HUES6 (cell line): Measurements from ENCODE around the gene GLOD4.
A peak's percentile ranks its signal among the peaks of the same experiment; 100 is the strongest.
"Not testable (repeated sequence)": the region's sequence is repeated elsewhere in the genome, so short reads cannot be mapped to it uniquely, and the experiment has no call there.

Source experiments
- H3K27ac ChIP-seq: 2 replicates; pipeline ENCODE4 v1.7.0; 2013; ENCODE audit warnings: low read depth, mild to moderate bottlenecking, low read length, inconsistent platforms
- H3K27me3 ChIP-seq: 2 replicates; pipeline ENCODE4 v1.6.1; 2013; ENCODE audit warnings: low read length; ENCODE audit not compliant: control insufficient read depth, insufficient read depth
- H3K36me3 ChIP-seq: 2 replicates; pipeline ENCODE4 v1.6.1; 2013; ENCODE audit warnings: low read length; ENCODE audit not compliant: control insufficient read depth, insufficient read depth
- H3K4me1 ChIP-seq: 2 replicates; pipeline ENCODE4 v1.6.1; 2013; ENCODE audit warnings: low read length; ENCODE audit not compliant: control insufficient read depth, insufficient read depth
- H3K4me3 ChIP-seq: 2 replicates; pipeline ENCODE4 v1.5.1; 2013; ENCODE audit warnings: low read depth, low read length
- H3K9ac ChIP-seq: one replicate; pipeline ENCODE4 v1.6.1; 2013; ENCODE audit warnings: mild to moderate bottlenecking, low read length
- H3K9me3 ChIP-seq: 2 replicates; pipeline ENCODE4 v1.6.1; 2013; ENCODE audit warnings: low read depth, low read length; ENCODE audit not compliant: control insufficient read depth, insufficient read depth

The GLOD4 gene

GRCh38 chr17:781805-782731, at the start of gene GLOD4, which contains the start of gene MRM3:
Gene GLOD4, minus strand, starts transcription at chr17:782280. Its CDS starts 25 bp downstream, at chr17:782255.
Gene MRM3, plus strand, starts transcription at chr17:782353. Its CDS starts 26 bp downstream, at chr17:782379.
- Histone ChIP-seq H3K27ac (peak within 1 kb of the TSS; percentile 96), H3K27me3 (no peaks in the 10 kb centered on the region), H3K9ac (peak within 1 kb of the TSS; percentile 97), H3K36me3 (peaks cover 32% of the 10 kb centered on the region), H3K4me3 (peak within 1 kb of the TSS; percentile 92), H3K4me1 (0 out of 2 replicates have a peak, but pooled peaks cover 3% of the 10 kb centered on the region), H3K9me3 (no peaks in the 10 kb centered on the region)

- H3K9ac ChIP-seq = no peak overlapping the region
- H3K27me3 ChIP-seq = no peaks in the 10 kb centered on the region
- peaks cover 5% of the 10 kb centered on the region for H3K36me3 ChIP-seq
- H3K9me3 ChIP-seq = peaks cover 7% of the 10 kb centered on the region; the same call in 1 of the 2 replicates
- no peak overlapping the region for H3K27ac ChIP-seq
- H3K4me3 ChIP-seq = no peak overlapping the region
- H3K4me1 ChIP-seq = peaks cover 4% of the 10 kb centered on the region; the same call in 1 of the 2 replicates
Measured at GRCh38 chr17:830950-831349, 48.9 kb upstream of the GLOD4 start.

GRCh38 chr17:830381-830780, 48.3 kb upstream of the GLOD4 start:
- Histone ChIP-seq H3K9me3 (peaks cover 7% of the 10 kb centered on the region; the same call in 1 of the 2 replicates), H3K4me1 (peaks cover 3% of the 10 kb centered on the region; the same call in 1 of the 2 replicates), H3K9ac (no peak overlapping the region), H3K36me3 (peaks cover 11% of the 10 kb centered on the region), H3K27me3 (no peaks in the 10 kb centered on the region), H3K4me3 (no peak overlapping the region), H3K27ac (no peak overlapping the region)

- H3K36me3 ChIP-seq = peaks cover 18% of the 10 kb centered on the region
- H3K27ac ChIP-seq, H3K27me3 ChIP-seq, H3K9ac ChIP-seq, H3K4me3 ChIP-seq, H3K9me3 ChIP-seq, H3K4me1 ChIP-seq: not testable (repeated sequence)
Measured at GRCh38 chr17:829614-830013, 47.5 kb upstream of the GLOD4 start.

GRCh38 chr17:828761-829160, 46.7 kb upstream of the GLOD4 start:
- Histone ChIP-seq H3K9ac (no peak overlapping the region), H3K36me3 (peaks cover 21% of the 10 kb centered on the region), H3K4me1 (no peaks in the 10 kb centered on the region), H3K4me3 (no peak overlapping the region), H3K9me3 (peaks cover 7% of the 10 kb centered on the region; the same call in 1 of the 2 replicates), H3K27me3 (no peaks in the 10 kb centered on the region), H3K27ac (no peak overlapping the region)

- Histone ChIP-seq H3K9ac (no peak overlapping the region), H3K27me3 (no peaks in the 10 kb centered on the region), H3K9me3 (peaks cover 4% of the 10 kb centered on the region; the same call in 1 of the 2 replicates), H3K4me1 (no peaks in the 10 kb centered on the region), H3K4me3 (no peak overlapping the region), H3K27ac (no peak overlapping the region), H3K36me3 (peaks cover 37% of the 10 kb centered on the region)
Measured at GRCh38 chr17:826778-827177, 44.7 kb upstream of the GLOD4 start.

- no peaks in the 10 kb centered on the region for H3K4me1 ChIP-seq
- H3K36me3 ChIP-seq = peaks cover 44% of the 10 kb centered on the region
- no peak overlapping the region for H3K27ac ChIP-seq
- H3K9ac ChIP-seq = no peak overlapping the region
- H3K27me3 ChIP-seq = no peaks in the 10 kb centered on the region
- H3K4me3 ChIP-seq = no peak overlapping the region
- 0 out of 2 replicates have a peak, but pooled peaks cover 3% of the 10 kb centered on the region for H3K9me3 ChIP-seq
Measured at GRCh38 chr17:825216-825615, 43.1 kb upstream of the GLOD4 start.

GRCh38 chr17:824378-824777, 42.3 kb upstream of the GLOD4 start:
- H3K9me3 ChIP-seq = no peaks in the 10 kb centered on the region
- no peaks in the 10 kb centered on the region for H3K27me3 ChIP-seq
- no peak overlapping the region for H3K4me3 ChIP-seq
- H3K4me1 ChIP-seq = no peaks in the 10 kb centered on the region
- H3K36me3 ChIP-seq = peaks cover 52% of the 10 kb centered on the region
- H3K9ac ChIP-seq = no peak overlapping the region
- H3K27ac ChIP-seq = no peak overlapping the region

GRCh38 chr17:823501-823902, 41.4 kb upstream of the GLOD4 start:
- no peak overlapping the region for H3K27ac ChIP-seq
- H3K4me1 ChIP-seq = no peaks in the 10 kb centered on the region
- H3K4me3 ChIP-seq = no peak overlapping the region
- no peak overlapping the region for H3K9ac ChIP-seq
- no peaks in the 10 kb centered on the region for H3K27me3 ChIP-seq
- H3K9me3 ChIP-seq = no peaks in the 10 kb centered on the region
- H3K36me3 ChIP-seq = peaks cover 57% of the 10 kb centered on the region

GRCh38 chr17:819251-819650, 37.2 kb upstream of the GLOD4 start:
- H3K27ac ChIP-seq = no peak overlapping the region
- H3K9me3 ChIP-seq = no peaks in the 10 kb centered on the region
- H3K36me3 ChIP-seq = peaks cover 72% of the 10 kb centered on the region
- no peaks in the 10 kb centered on the region for H3K4me1 ChIP-seq
- H3K27me3 ChIP-seq = no peaks in the 10 kb centered on the region
- H3K9ac ChIP-seq = no peak overlapping the region
- no peak overlapping the region for H3K4me3 ChIP-seq

- no peaks in the 10 kb centered on the region for H3K9me3 ChIP-seq
- H3K9ac ChIP-seq = no peak overlapping the region
- no peak overlapping the region for H3K27ac ChIP-seq
- no peaks in the 10 kb centered on the region for H3K4me1 ChIP-seq
- H3K4me3 ChIP-seq = no peak overlapping the region
- peaks cover 66% of the 10 kb centered on the region for H3K36me3 ChIP-seq
- no peaks in the 10 kb centered on the region for H3K27me3 ChIP-seq
Measured at GRCh38 chr17:814371-814770, 32.3 kb upstream of the GLOD4 start.
